ENCODE data around the gene ABLIM3.

ABLIM3 gene

GRCh38 chr5:149134778-149135500, 6.4 kb upstream of the ABLIM3 start:
- Histone ChIP-seq H2AFZ (ENCODE audit: low read length) (no peak overlapping the region), H3K9ac (ENCODE audit: low read depth, low read length, poor library complexity, severe bottlenecking) (no peak overlapping the region), H3K4me3 (ENCODE audit: low read length, poor library complexity, severe bottlenecking) (no peak overlapping the region), H3K9me2 (replicated peaks; ENCODE audit: low read depth, low read length) (no peaks in the 10 kb centered on the region), H3K4me1 (ENCODE audit: insufficient read depth, low read length, poor library complexity, severe bottlenecking) (no peaks in the 10 kb centered on the region), H3K36me3 (ENCODE audit: insufficient read depth, low read length) (no peaks in the 10 kb centered on the region), H3K9me3 (ENCODE audit: insufficient read depth, low read depth, low read length) (no peaks in the 10 kb centered on the region), H3F3A (ENCODE audit: low read depth) (no peaks in the 10 kb centered on the region), H3K4me2 (ENCODE audit: low read depth, low read length, poor library complexity, severe bottlenecking) (no peak overlapping the region), H4K20me1 (ENCODE audit: insufficient read depth, low read length, poor library complexity, severe bottlenecking) (no peaks in the 10 kb centered on the region), H3K27me3 (ENCODE audit: insufficient read depth, low read length, poor library complexity, severe bottlenecking) (peaks cover 5% of the 10 kb centered on the region), H3K79me2 (ENCODE audit: insufficient read depth, low read length) (no peaks in the 10 kb centered on the region)
- no peak for TF ChIP-seq EZH2phosphoT487 (IDR thresholded peaks at IDR 0.05; ENCODE audit: borderline replicate concordance)
- no peak for TF ChIP-seq CTCF (conservative IDR thresholded peaks at IDR 0.05; ENCODE audit: low read length)

- no peaks in the 10 kb centered on the region for H3F3A ChIP-seq (ENCODE audit: low read depth)
- H3K9me3 ChIP-seq (ENCODE audit: insufficient read depth, low read depth, low read length): no peaks in the 10 kb centered on the region
- no peak overlapping the region for H3K4me3 ChIP-seq (ENCODE audit: low read length, poor library complexity, severe bottlenecking)
- no peaks in the 10 kb centered on the region for H4K20me1 ChIP-seq (ENCODE audit: insufficient read depth, low read length, poor library complexity, severe bottlenecking)
- no peak overlapping the region for H2AFZ ChIP-seq (ENCODE audit: low read length)
- TF ChIP-seq EZH2phosphoT487 (IDR thresholded peaks at IDR 0.05; ENCODE audit: borderline replicate concordance): no peak
- TF ChIP-seq CTCF (conservative IDR thresholded peaks at IDR 0.05; ENCODE audit: low read length): no peak
- H3K36me3 ChIP-seq (ENCODE audit: insufficient read depth, low read length): no peaks in the 10 kb centered on the region
- H3K9me2 ChIP-seq (replicated peaks; ENCODE audit: low read depth, low read length): no peaks in the 10 kb centered on the region
- H3K4me2 ChIP-seq (ENCODE audit: low read depth, low read length, poor library complexity, severe bottlenecking): no peak overlapping the region
- H3K79me2 ChIP-seq (ENCODE audit: insufficient read depth, low read length): no peaks in the 10 kb centered on the region
- no peak overlapping the region for H3K9ac ChIP-seq (ENCODE audit: low read depth, low read length, poor library complexity, severe bottlenecking)
- H3K27me3 ChIP-seq (ENCODE audit: insufficient read depth, low read length, poor library complexity, severe bottlenecking): peaks cover 5% of the 10 kb centered on the region
- no peaks in the 10 kb centered on the region for H3K4me1 ChIP-seq (ENCODE audit: insufficient read depth, low read length, poor library complexity, severe bottlenecking)
Measured at GRCh38 chr5:149135536-149136201, 5.6 kb upstream of the ABLIM3 start.

- Histone ChIP-seq H3K4me3 (ENCODE audit: low read length, poor library complexity, severe bottlenecking) (no peak overlapping the region), H3K27me3 (ENCODE audit: insufficient read depth, low read length, poor library complexity, severe bottlenecking) (peaks cover 5% of the 10 kb centered on the region), H3K4me2 (ENCODE audit: low read depth, low read length, poor library complexity, severe bottlenecking) (no peak overlapping the region), H4K20me1 (ENCODE audit: insufficient read depth, low read length, poor library complexity, severe bottlenecking) (no peaks in the 10 kb centered on the region), H3K9me3 (ENCODE audit: insufficient read depth, low read depth, low read length) (no peaks in the 10 kb centered on the region), H3K4me1 (ENCODE audit: insufficient read depth, low read length, poor library complexity, severe bottlenecking) (no peaks in the 10 kb centered on the region), H3F3A (ENCODE audit: low read depth) (no peaks in the 10 kb centered on the region), H3K79me2 (ENCODE audit: insufficient read depth, low read length) (no peaks in the 10 kb centered on the region), H3K9me2 (replicated peaks; ENCODE audit: low read depth, low read length) (no peaks in the 10 kb centered on the region), H2AFZ (ENCODE audit: low read length) (no peak overlapping the region), H3K9ac (ENCODE audit: low read depth, low read length, poor library complexity, severe bottlenecking) (no peak overlapping the region), H3K36me3 (ENCODE audit: insufficient read depth, low read length) (no peaks in the 10 kb centered on the region)
- TF ChIP-seq CTCF (conservative IDR thresholded peaks at IDR 0.05; ENCODE audit: low read length) (no peak), EZH2phosphoT487 (IDR thresholded peaks at IDR 0.05; ENCODE audit: borderline replicate concordance) (no peak)
Measured at GRCh38 chr5:149138182-149138923, 2.9 kb upstream of the ABLIM3 start.
